Astrocyte (in vitro differentiated cells and primary cell): ENCODE data around the gene ARIH2.

Experiments used
- CTCF ChIP-seq: IDR thresholded peaks from 2 replicates; pipeline ENCODE4 v1.5.1; 2011; ENCODE audit warnings: low read depth, mild to moderate bottlenecking, inconsistent platforms, low read length, moderate library complexity; ENCODE audit not compliant: insufficient read depth
- EZH2 ChIP-seq: IDR thresholded peaks from 2 replicates; pipeline ENCODE4 v1.6.1; 2012; ENCODE audit warnings: mild to moderate bottlenecking, low read length, inconsistent platforms; ENCODE audit not compliant: insufficient read depth

DNA sequence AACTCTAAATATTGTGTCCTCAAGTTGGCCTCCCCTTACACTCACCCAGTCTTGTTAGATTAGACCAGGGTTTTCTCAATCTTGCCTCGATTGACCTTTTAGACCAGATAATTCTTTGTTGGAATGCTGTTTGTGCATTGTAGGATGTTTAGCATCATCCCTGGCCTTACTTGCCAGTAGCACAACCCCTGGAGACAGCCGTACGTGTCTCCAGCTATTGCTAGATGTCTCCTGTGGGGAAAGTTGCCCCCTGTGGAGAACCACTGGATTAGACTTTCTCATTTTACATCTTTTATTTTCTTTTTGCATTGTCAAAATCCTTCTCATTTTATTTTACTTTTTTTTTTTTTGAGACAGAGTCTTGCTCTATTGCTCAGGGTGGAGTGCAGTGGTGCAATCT lies 90.8 kb downstream of the ARIH2 start:
- TF ChIP-seq EZH2 (no peak), CTCF (no peak)
